H1 (cell line): ENCODE data around the gene SIPA1L2. TPM values are rescaled to one million over a fixed set of nuclear protein-coding genes. Genes with fewer than 3 reads are reported as not detected.

ENCODE experiments used
- CTCF ChIA-PET: fragments of 300-600 bp; sonication (Branson Sonifier 250); formaldehyde crosslinking; loops from one replicate; lab custom pipeline; 2021; ENCODE audit not compliant: partially characterized antibody; lab: Charles Lee
- POLR2A ChIA-PET: fragments of 300-600 bp; sonication (Branson Sonifier 250); formaldehyde crosslinking; loops from one replicate; lab custom pipeline; 2021; ENCODE audit warnings: inconsistent platforms; ENCODE audit not compliant: partially characterized antibody; lab: Charles Lee
- DNase-seq, 2 experiments: peaks; one replicate each; pipeline versions ENCODE4 v3.0.0 to v3.0.0-alpha.2; 2010 to 2022; ENCODE audit warnings: low spot score in 2 of 2, low read depth in 1 of 2, mixed read lengths in 1 of 2
- FAIRE-seq: peaks from 2 replicates; lab custom pipeline; 2011; peaks lifted over from hg19 to GRCh38; lab: Jason Lieb, UNC
- H2AFZ ChIP-seq: 2 replicates; pipeline ENCODE4 v1.8.1; 2012; ENCODE audit warnings: low read length, inconsistent platforms
- H2AK5ac ChIP-seq: 2 replicates; pipeline ENCODE4 v1.6.1; 2013; ENCODE audit warnings: low read depth, low read length
- H2BK120ac ChIP-seq: replicated peaks from 2 replicates; pipeline ENCODE3; 2013; ENCODE audit warnings: low read depth, low read length, inconsistent platforms
- H2BK12ac ChIP-seq: 2 replicates; pipeline ENCODE4 v1.6.1; 2013; ENCODE audit warnings: low read depth, low read length
- H2BK15ac ChIP-seq: 2 replicates; pipeline ENCODE4 v1.6.1; 2013; ENCODE audit warnings: low read length
- H2BK20ac ChIP-seq: 2 replicates; pipeline ENCODE4 v1.6.1; 2013; ENCODE audit warnings: low read length
- H2BK5ac ChIP-seq: 2 replicates; pipeline ENCODE4 v1.6.1; 2013; ENCODE audit warnings: low read depth, low read length
- H3K14ac ChIP-seq: 2 replicates; pipeline ENCODE4 v1.6.1; 2013; ENCODE audit warnings: inconsistent platforms; ENCODE audit not compliant: insufficient read length
- H3K18ac ChIP-seq: 2 replicates; pipeline ENCODE4 v1.6.1; 2013; ENCODE audit warnings: low read length; ENCODE audit errors: extremely low read depth
- H3K23ac ChIP-seq: 2 replicates; pipeline ENCODE4 v1.6.1; 2013; ENCODE audit warnings: inconsistent platforms; ENCODE audit not compliant: insufficient read length
- H3K23me2 ChIP-seq: 2 replicates; pipeline ENCODE4 v1.6.1; 2013; ENCODE audit warnings: low read depth, low read length
- H3K27ac ChIP-seq: 2 replicates; pipeline ENCODE4 v1.6.1; 2011; ENCODE audit warnings: low read depth, low read length, inconsistent platforms
- H3K27me3 ChIP-seq, 4 experiments: replicated peaks in 1 of 4; 1 replicate in 1 of 4; 2 replicates in 3 of 4; pipeline versions ENCODE4 v1.6.1 to v1.8.1; 2011 to 2013; ENCODE audit warnings: low read length in 3 of 4, mild to moderate bottlenecking in 3 of 4, inconsistent platforms in 2 of 4, mixed read lengths in 2 of 4, moderate library complexity in 1 of 4; ENCODE audit not compliant: control insufficient read depth in 3 of 4, insufficient read depth in 3 of 4; ENCODE audit errors: extremely low read depth in 1 of 4
- H3K36me3 ChIP-seq, 4 experiments: 2 replicates each; pipeline versions ENCODE4 v1.6.1 to v1.8.1; 2011 to 2013; ENCODE audit warnings: mild to moderate bottlenecking in 4 of 4, low read length in 3 of 4, moderate library complexity in 2 of 4, control low read depth in 1 of 4, inconsistent platforms in 1 of 4; ENCODE audit not compliant: insufficient read depth in 4 of 4, control insufficient read depth in 2 of 4
- H3K4ac ChIP-seq: replicated peaks from 2 replicates; pipeline ENCODE3; 2013; ENCODE audit warnings: low read length, low read depth, mixed read lengths, inconsistent platforms; ENCODE audit not compliant: insufficient read length
- H3K4me1 ChIP-seq, 4 experiments: replicated peaks in 1 of 4; 1 replicate in 1 of 4; 2 replicates in 3 of 4; pipeline versions ENCODE4 v1.6.1 to v1.8.1; 2011 to 2013; ENCODE audit warnings: low read length in 3 of 4, inconsistent platforms in 2 of 4, mixed read lengths in 1 of 4; ENCODE audit not compliant: insufficient read depth in 4 of 4, control insufficient read depth in 3 of 4
- H3K4me2 ChIP-seq, 2 experiments: 2 replicates each; pipeline versions ENCODE4 v1.6.1 to v1.8.1; 2011 to 2013; ENCODE audit warnings: low read depth in 2 of 2, low read length in 2 of 2, control low read depth in 1 of 2, inconsistent platforms in 1 of 2, mild to moderate bottlenecking in 1 of 2; ENCODE audit not compliant: insufficient read depth in 1 of 2
- H3K4me3 ChIP-seq, 4 experiments: fragments of 200-600, 300-600 bp in 1 of 4; sonication (generic), shearing (Covaris generic), sonication (Bioruptor Twin) in 1 of 4; 2 replicates each; pipeline versions ENCODE4 v1.5.1 to v1.8.1; 2011 to 2016; ENCODE audit warnings: low read length in 4 of 4, low read depth in 3 of 4, control low read depth in 2 of 4, inconsistent platforms in 2 of 4, mild to moderate bottlenecking in 2 of 4, mixed read lengths in 1 of 4, moderate library complexity in 1 of 4; ENCODE audit not compliant: insufficient read depth in 2 of 4; ENCODE audit errors: extremely low read depth in 1 of 4
- H3K56ac ChIP-seq: replicated peaks from 2 replicates; pipeline ENCODE3; 2013; ENCODE audit warnings: low read depth, mild to moderate bottlenecking, mixed read lengths, low read length, inconsistent platforms; ENCODE audit not compliant: insufficient read length
- H3K79me1 ChIP-seq: 2 replicates; pipeline ENCODE4 v1.6.1; 2013; ENCODE audit warnings: low read depth, low read length, control low read depth
- H3K79me2 ChIP-seq, 2 experiments: 2 replicates each; pipeline versions ENCODE4 v1.6.1 to v1.8.1; 2012 to 2013; ENCODE audit warnings: low read length in 2 of 2, mild to moderate bottlenecking in 2 of 2, inconsistent platforms in 1 of 2; ENCODE audit not compliant: insufficient read depth in 2 of 2, control insufficient read depth in 1 of 2
- H3K9ac ChIP-seq, 4 experiments: replicated peaks in 1 of 4; 1 replicate in 1 of 4; 2 replicates in 3 of 4; pipeline versions ENCODE4 v1.6.1 to v1.8.1; 2011 to 2013; ENCODE audit warnings: low read depth in 3 of 4, low read length in 3 of 4, control low read depth in 2 of 4, mild to moderate bottlenecking in 2 of 4, moderate library complexity in 2 of 4, inconsistent platforms in 1 of 4; ENCODE audit errors: extremely low read depth in 1 of 4
- H3K9me3 ChIP-seq, 2 experiments: 2 replicates each; pipeline versions ENCODE4 v1.6.1 to v1.8.1; 2012 to 2013; ENCODE audit warnings: mild to moderate bottlenecking in 2 of 2, moderate library complexity in 2 of 2, control low read depth in 1 of 2, inconsistent platforms in 1 of 2, low read depth in 1 of 2, low read length in 1 of 2, mixed read lengths in 1 of 2; ENCODE audit not compliant: insufficient read depth in 2 of 2
- H4K20me1 ChIP-seq, 2 experiments: replicated peaks in 1 of 2; 2 replicates each; pipeline versions ENCODE3 to v1.8.1; 2011 to 2013; ENCODE audit warnings: inconsistent platforms in 2 of 2, low read length in 2 of 2, mild to moderate bottlenecking in 1 of 2; ENCODE audit not compliant: insufficient read depth in 2 of 2, control insufficient read depth in 1 of 2
- H4K5ac ChIP-seq: 2 replicates; pipeline ENCODE4 v1.6.1; 2013; ENCODE audit warnings: low read length, low read depth, mixed read lengths, inconsistent platforms; ENCODE audit not compliant: insufficient read length
- H4K8ac ChIP-seq: 2 replicates; pipeline ENCODE4 v1.8.0; 2013; ENCODE audit warnings: mild to moderate bottlenecking, moderate library complexity, low read length, inconsistent platforms; ENCODE audit not compliant: insufficient read depth; ENCODE audit errors: extremely low read depth
- H4K91ac ChIP-seq: replicated peaks from 2 replicates; pipeline ENCODE3; 2013; ENCODE audit warnings: low read length, mixed read lengths, inconsistent platforms; ENCODE audit not compliant: insufficient read length
- BCL11A ChIP-seq, 2 experiments: IDR thresholded peaks; one replicate each; pipeline ENCODE4 v1.6.1; 2011; ENCODE audit warnings: low read depth in 2 of 2, low read length in 2 of 2, mild to moderate bottlenecking in 2 of 2
- CHD1 ChIP-seq: IDR thresholded peaks from 2 replicates; pipeline ENCODE4 v1.6.1; 2012; ENCODE audit warnings: low read depth, low read length, improper control_type of control experiment
- CHD2 ChIP-seq: IDR thresholded peaks from 2 replicates; pipeline ENCODE4 v1.6.1; 2012; ENCODE audit warnings: low read length, improper control_type of control experiment
- GTF2F1 ChIP-seq: IDR thresholded peaks from 2 replicates; pipeline ENCODE4 v1.6.1; 2012; ENCODE audit warnings: low read depth, low read length, improper control_type of control experiment, borderline replicate concordance
- HDAC2 ChIP-seq, 2 experiments: fragments of 300-600 bp in 1 of 2; sonication (generic) in 1 of 2; IDR thresholded peaks; 2 replicates each; pipeline ENCODE4 v1.6.1; 2011 to 2012; ENCODE audit warnings: low read depth in 2 of 2, low read length in 2 of 2, mild to moderate bottlenecking in 2 of 2, moderate library complexity in 2 of 2, borderline replicate concordance in 1 of 2, inconsistent platforms in 1 of 2
- JUN ChIP-seq: IDR thresholded peaks from 2 replicates; pipeline ENCODE4 v1.6.1; 2011; ENCODE audit warnings: low read depth, mild to moderate bottlenecking, improper control_type of control experiment, low read length
- KDM1A ChIP-seq: fragments of 200-600, 300-600 bp; sonication (generic); IDR thresholded peaks from 2 replicates; pipeline ENCODE4 v1.7.1; 2016; ENCODE audit warnings: mild to moderate bottlenecking, low read length, borderline replicate concordance
- POLR2A ChIP-seq, 2 experiments: IDR thresholded peaks; 1 replicate in 1 of 2; 2 replicates in 1 of 2; pipeline ENCODE4 v1.6.1; 2011; ENCODE audit warnings: low read depth in 2 of 2, low read length in 2 of 2, mild to moderate bottlenecking in 2 of 2; ENCODE audit errors: control extremely low read depth in 1 of 2
- RNF2 ChIP-seq: fragments of 200-900, 300-1000 bp; sonication (generic); IDR thresholded peaks from 2 replicates; pipeline ENCODE4 v1.7.1; 2016; ENCODE audit warnings: borderline replicate concordance, low read depth, mild to moderate bottlenecking, antibody characterized with exemption, low read length; ENCODE audit not compliant: poor library complexity, severe bottlenecking; ENCODE audit errors: missing control alignments
- RXRA ChIP-seq: IDR thresholded peaks from 2 replicates; pipeline ENCODE4 v1.6.1; 2011; ENCODE audit warnings: low read depth, mild to moderate bottlenecking, low read length, moderate library complexity; ENCODE audit not compliant: insufficient read depth
- SP4 ChIP-seq: IDR thresholded peaks from 2 replicates; pipeline ENCODE4 v1.6.1; 2012; ENCODE audit warnings: low read length, inconsistent platforms
- TCF12 ChIP-seq: IDR thresholded peaks from 2 replicates; pipeline ENCODE4 v1.6.1; 2011; ENCODE audit warnings: low read depth, mild to moderate bottlenecking, low read length
- ZNF274 ChIP-seq: IDR thresholded peaks from 2 replicates; pipeline ENCODE4 v1.7.0; 2012; ENCODE audit warnings: low read length, borderline replicate concordance; ENCODE audit errors: extremely low read depth
- WGBS, 2 experiments: shearing (Covaris generic) in 1 of 2; methylation state at CpG; one replicate each; pipeline versions ENCODE4 v1.1.6 to v1.1.7; 2013 to 2015; ENCODE audit warnings: low lambda C conversion rate in 2 of 2, mixed read lengths in 2 of 2, inconsistent platforms in 1 of 2, low coverage in 1 of 2, missing lambda C conversion rate in 1 of 2; ENCODE audit not compliant: insufficient replicate concordance in 2 of 2, insufficient coverage in 1 of 2, insufficient read length in 1 of 2; ENCODE audit errors: extremely low coverage in 1 of 2, missing lambda C conversion rate in 1 of 2; 5-methylcytosine and 5-hydroxymethylcytosine counted together
- polyA plus RNA-seq, 7 experiments: library from polyadenylated mRNA; depleted of rRNA in 3 of 7; stranded (reverse) in 5 of 7; unstranded in 2 of 7; fragments of >200 nt in 5 of 7; fragments of 200-250 nt in 2 of 7; gene quantifications; 1 replicate in 5 of 7; 2 replicates in 1 of 7; 4 replicates in 1 of 7; pipeline versions ENCODE4 v1.2.1 to v1.2.3, GENCODE V29; 2011 to 2013; ENCODE audit warnings: missing spikeins in 2 of 7, mixed read lengths in 2 of 7
- total RNA-seq: library from RNA; stranded (reverse); fragmentation: NEBNext Ultra II Directional; extraction: Animal tissue kit (Norgen Biotek cat#: 25700); gene quantifications from 2 replicates; pipeline ENCODE4 v1.2.1, GENCODE V29; 2021

SIPA1L2 gene
- total and polyA plus RNA-seq, 2 of the 8 experiments (the other 6 are each of a cell fraction or from before 2014, with no cell fraction given): 7.7 to 13.2 TPM

DNA sequence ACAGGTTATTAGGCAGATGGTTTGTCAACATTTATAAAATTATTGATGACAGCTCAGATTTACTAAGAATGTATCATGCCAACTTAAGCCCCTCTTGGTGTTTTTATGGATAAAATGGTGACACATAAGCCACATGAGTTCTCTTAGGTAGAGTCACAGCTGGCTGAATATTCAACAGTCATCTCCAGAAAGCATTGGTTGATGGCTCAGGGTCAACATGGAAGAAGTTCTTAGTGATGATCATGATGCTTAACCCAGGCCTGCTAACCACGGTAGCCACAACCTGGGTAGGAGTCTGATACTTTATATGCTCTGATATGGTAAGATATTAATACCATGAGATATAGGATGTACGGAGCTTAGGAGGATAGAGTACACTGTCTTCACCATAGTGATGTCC is 46.4 kb upstream of the SIPA1L2 start:
- DNase-seq (no peak), FAIRE-seq (no peak)
- H3K4ac ChIP-seq: no peak overlapping the region
- no peaks in the 10 kb centered on the region for H3K79me1 ChIP-seq
- H2BK5ac ChIP-seq: no peak overlapping the region
- no peak overlapping the region for H3K27ac ChIP-seq
- CTCF ChIA-PET: interaction anchor here (0.9 to 1.5 kb wide), 4 partner anchors 18 to 204 kb away, joined by 3 read pairs; no protein-coding TSS in a partner anchor
- no peaks in the 10 kb centered on the region for H3K79me2 ChIP-seq
- POLR2A ChIA-PET: no interaction called here
- H4K91ac ChIP-seq: no peak overlapping the region
- no peak overlapping the region for H3K4me3 ChIP-seq
- H3K14ac ChIP-seq: no peak overlapping the region
- no peaks in the 10 kb centered on the region for H3K23me2 ChIP-seq
- no peaks in the 10 kb centered on the region for H4K20me1 ChIP-seq
- 92% methylated on average over 2 of the region's 2 CpGs; no CpG with 5 or more reads in 1 of the 2 experiments for WGBS, 2 experiments
- no peaks in the 10 kb centered on the region for H3K9me3 ChIP-seq
- no peak overlapping the region for H2BK120ac ChIP-seq
- no peak overlapping the region for H3K23ac ChIP-seq
- no peak overlapping the region for H2BK12ac ChIP-seq
- no peak overlapping the region for H3K56ac ChIP-seq
- no peak overlapping the region for H4K5ac ChIP-seq
- H3K18ac ChIP-seq: no peak overlapping the region
- peaks cover 0 to 3% (median 0%) of the 10 kb centered on the region in 4 experiments; a peak in 1 of 7 replicates for H3K4me1 ChIP-seq
- H2BK20ac ChIP-seq: no peak overlapping the region
- no peaks in the 10 kb centered on the region for H3K36me3 ChIP-seq
- no peak overlapping the region for H2AK5ac ChIP-seq
- H2BK15ac ChIP-seq: no peak overlapping the region
- H3K9ac ChIP-seq: no peak overlapping the region
- H3K4me2 ChIP-seq: no peak overlapping the region
- H4K8ac ChIP-seq: no peak overlapping the region
- H2AFZ ChIP-seq: no peak overlapping the region
- no peaks in the 10 kb centered on the region; a peak in 1 of 7 replicates for H3K27me3 ChIP-seq
- TF ChIP-seq ZNF274 (no peak), SP4 (no peak), RXRA (no peak), RNF2 (no peak), JUN (no peak), GTF2F1 (no peak), BCL11A (IDR thresholded peaks at IDR 0.05; ENCODE audit: low read depth in 2 of 2, low read length in 2 of 2) (no peak), HDAC2 (IDR thresholded peaks at IDR 0.05; ENCODE audit: borderline replicate concordance in 1 of 2, low read depth in 2 of 2, low read length in 2 of 2) (no peak), KDM1A (no peak), CHD1 (no peak), TCF12 (no peak), CHD2 (no peak), POLR2A (IDR thresholded peaks at IDR 0.05; ENCODE audit: control extremely low read depth in 1 of 2, low read depth in 2 of 2, low read length in 2 of 2) (no peak)
